Right cardiac atrium (tissue), 5 donors: ENCODE measurements around the gene NELL1. TPM values are rescaled to one million over a fixed set of nuclear protein-coding genes. Genes with fewer than 3 reads are reported as not detected.

ENCODE experiments used
- ATAC-seq, 2 donors: fragments of 200-7000 bp; cut with Tn5 transposase; one replicate each; pipeline versions ENCODE4 v1.8.0 to v1.9.1; 2020; ENCODE audit warnings: moderate library complexity in 2 of 2, mild to moderate bottlenecking in 1 of 2
- DNase-seq, 3 donors: peaks; one replicate each; pipeline ENCODE4 v3.0.0-alpha.2; 2020
- H3K27ac ChIP-seq: one replicate; pipeline ENCODE4 v1.5.1; 2013; ENCODE audit warnings: mild to moderate bottlenecking, low read length, control low read depth, moderate library complexity
- H3K27me3 ChIP-seq: one replicate; pipeline ENCODE4 v1.6.1; 2013; ENCODE audit not compliant: control insufficient read depth, insufficient read depth
- H3K4me1 ChIP-seq: one replicate; pipeline ENCODE4 v1.6.1; 2013; ENCODE audit warnings: low read length; ENCODE audit not compliant: control insufficient read depth, insufficient read depth
- H3K4me3 ChIP-seq: one replicate; pipeline ENCODE4 v1.5.1; 2013; ENCODE audit warnings: low read length, control low read depth
- H3K9me3 ChIP-seq: one replicate; pipeline ENCODE4 v1.6.1; 2013; ENCODE audit warnings: low read length; ENCODE audit not compliant: control insufficient read depth
- WGBS: extraction: QIAGEN DNeasy Blood & Tissue Kit; methylation state at CpG from one replicate; pipeline ENCODE4 v1.1.7; 2013; 5-methylcytosine and 5-hydroxymethylcytosine counted together
- intact Hi-C, 4 donors: fragments of 100-400 bp; cut with DNase I; formaldehyde crosslinking; loops; one replicate each; pipeline versions ENCODE4 v1.11.0 to v1.14.0; 2022 to 2023
- polyA plus RNA-seq: library from polyadenylated mRNA; stranded (reverse); fragments of 200-250 nt; gene quantifications from one replicate; pipeline ENCODE4 v1.2.3, GENCODE V29; 2013
- total RNA-seq, 4 donors: library from RNA; stranded (reverse); fragmentation: NEBNext Ultra II Directional; extraction: Animal tissue kit (Norgen Biotek cat#: 25700); gene quantifications; one replicate each; pipeline ENCODE4 v1.2.1, GENCODE V29; 2021
- donor health status: healthy with polysubstance abuse.
- donor health status: DM: no; HTN: yes; CAD: no.
- donor health status: DM: no; HTN: no; CAD: no.
- donor health status: DM: no; HTN: yes; CAD: no; lungs with severe emphysema.
- donor health status: DM: yes; HTN: yes; CAD: no.

NELL1 gene
- total and polyA plus RNA-seq, 5 donors, result 0.09 to 0.22 TPM; not detected in 3

DNA sequence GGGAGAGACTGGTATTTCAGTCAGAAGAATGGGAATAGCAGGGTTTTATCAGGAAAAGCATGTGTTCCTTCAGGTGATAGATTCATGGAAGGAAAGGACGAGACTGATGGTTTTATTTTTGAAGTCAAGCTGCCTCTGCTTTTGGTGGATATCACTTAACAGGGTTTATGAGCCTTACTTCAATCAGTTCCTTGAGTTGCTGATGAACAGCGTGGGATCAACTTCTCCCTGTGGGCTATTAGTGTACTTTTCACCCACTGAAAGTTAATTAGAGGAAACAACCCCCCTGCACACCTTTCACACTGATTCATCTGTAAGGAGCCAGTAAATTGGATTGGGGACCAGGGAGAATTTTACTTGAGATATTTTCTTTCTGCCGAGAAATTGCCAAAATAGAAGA, 479.0 kb downstream of the NELL1 start:
- WGBS, result 73% methylated on average over 3 of the region's 3 CpGs
- DNase-seq, result no peak
- Histone ChIP-seq H3K4me1 (no peaks in the 10 kb centered on the region), H3K27me3 (peaks cover 1% of the 10 kb centered on the region), H3K4me3 (no peak overlapping the region), H3K27ac (no peak overlapping the region), H3K9me3 (no peaks in the 10 kb centered on the region)
- intact Hi-C loops, result no loop called here
- ATAC-seq, result no peak

DNA sequence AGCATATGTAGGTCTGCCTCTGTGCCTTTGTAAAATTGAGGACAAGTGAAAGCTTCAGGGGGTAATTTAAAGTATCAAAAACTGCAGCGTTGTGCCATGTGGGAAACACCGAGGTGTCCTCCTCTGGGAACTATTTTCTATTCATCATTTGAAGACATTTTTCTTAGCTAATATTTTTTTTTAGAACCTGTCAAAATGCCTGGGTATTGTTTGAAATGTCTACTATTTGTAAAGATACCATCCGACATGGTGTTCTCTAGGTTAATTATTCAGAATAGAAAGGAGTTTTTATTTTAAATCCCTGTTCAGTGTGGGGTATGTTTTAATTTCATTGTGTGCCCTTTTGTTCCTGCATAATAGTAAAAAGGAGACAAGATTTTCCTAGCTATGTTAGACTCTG, 490.8 kb downstream of the NELL1 start:
- no peak overlapping the region for H3K4me3 ChIP-seq
- H3K4me1 ChIP-seq, result no peaks in the 10 kb centered on the region
- intact Hi-C loops, result no loop called here
- 83% methylated on average over 3 of the region's 3 CpGs for WGBS
- no peaks in the 10 kb centered on the region for H3K27me3 ChIP-seq
- ATAC-seq (no peak), DNase-seq (no peak)
- no peaks in the 10 kb centered on the region for H3K9me3 ChIP-seq
- no peak overlapping the region for H3K27ac ChIP-seq

DNA sequence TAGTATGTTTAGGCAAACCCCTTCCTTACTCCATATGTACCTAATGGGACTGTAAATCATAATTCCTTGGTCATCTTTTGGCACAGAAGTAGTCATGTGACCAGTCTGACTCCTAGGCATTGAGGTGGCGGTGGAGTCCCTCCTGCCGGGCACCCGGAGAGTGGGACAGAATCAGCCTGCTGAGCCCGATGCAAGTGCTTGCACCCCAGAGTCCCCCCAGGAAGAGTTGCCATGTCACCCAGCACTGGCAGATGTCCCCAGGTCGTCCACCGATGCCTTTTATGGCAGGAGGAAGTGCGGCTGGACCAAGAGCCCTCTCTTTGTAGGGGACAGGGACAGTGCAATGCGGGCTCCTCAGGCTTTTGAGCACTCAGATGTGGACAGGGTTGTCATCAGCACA, 500.3 kb downstream of the NELL1 start:
- H3K9me3 ChIP-seq, result no peaks in the 10 kb centered on the region
- H3K4me3 ChIP-seq, result no peak overlapping the region
- ATAC-seq (no peak), DNase-seq (no peak)
- H3K27me3 ChIP-seq, result no peaks in the 10 kb centered on the region
- H3K27ac ChIP-seq, result no peak overlapping the region
- WGBS, result 84% methylated on average over 8 of the region's 8 CpGs
- no peaks in the 10 kb centered on the region for H3K4me1 ChIP-seq
- intact Hi-C loops, result no loop called here

DNA sequence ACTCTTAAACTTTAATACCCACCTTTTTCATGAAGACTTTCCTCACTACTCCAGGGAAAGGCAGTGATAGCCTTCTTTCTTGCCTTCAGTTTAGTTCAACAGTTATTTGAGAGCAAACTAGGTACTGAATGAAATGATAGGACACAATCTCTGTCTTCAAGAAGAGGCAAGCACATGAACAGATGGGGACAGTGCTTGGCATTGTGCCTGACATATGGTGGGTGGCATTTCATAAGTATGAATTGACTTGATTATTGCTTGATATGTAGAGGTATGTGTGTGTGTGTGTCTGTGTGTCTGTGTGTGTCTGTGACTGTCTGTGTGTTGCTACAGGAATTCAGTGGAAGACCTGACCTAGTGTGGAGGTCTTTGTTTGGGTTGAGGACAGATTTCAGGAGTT, 504.1 kb downstream of the NELL1 start:
- DNase-seq, result no peak
- no peak for ATAC-seq

DNA sequence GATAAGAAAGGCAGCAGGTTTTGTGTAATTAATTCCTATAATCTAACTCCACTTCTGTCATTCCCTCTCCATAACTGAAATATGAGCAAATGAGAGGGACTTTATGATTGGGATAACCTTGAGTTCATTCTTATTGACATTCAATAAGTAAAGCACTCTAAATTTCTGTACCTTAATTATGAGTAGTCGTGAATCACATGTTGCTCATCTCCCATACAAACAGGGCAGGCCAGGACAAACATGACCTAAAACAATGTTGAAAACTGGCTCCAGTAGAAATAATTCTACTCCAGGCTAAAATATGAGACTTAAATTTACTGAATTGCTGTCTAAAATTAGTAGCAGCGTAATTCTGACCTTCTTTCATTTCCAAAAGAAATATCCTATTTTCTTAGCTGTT, 505.4 kb downstream of the NELL1 start:
- DNase-seq, result no peak
- Histone ChIP-seq H3K9me3 (no peaks in the 10 kb centered on the region), H3K27ac (no peak overlapping the region), H3K27me3 (no peaks in the 10 kb centered on the region), H3K4me3 (no peak overlapping the region), H3K4me1 (no peaks in the 10 kb centered on the region)
- no peak for ATAC-seq
- intact Hi-C loops, result no loop called here
- 83% methylated on average over 2 of the region's 2 CpGs for WGBS

More for the DNA sequence above, 504.1 kb downstream of the NELL1 start:
- no peaks in the 10 kb centered on the region for H3K4me1 ChIP-seq
- H3K27me3 ChIP-seq, result no peaks in the 10 kb centered on the region
- no peaks in the 10 kb centered on the region for H3K9me3 ChIP-seq
- intact Hi-C loops, result no loop called here
- H3K4me3 ChIP-seq, result no peak overlapping the region
- H3K27ac ChIP-seq, result no peak overlapping the region

DNA sequence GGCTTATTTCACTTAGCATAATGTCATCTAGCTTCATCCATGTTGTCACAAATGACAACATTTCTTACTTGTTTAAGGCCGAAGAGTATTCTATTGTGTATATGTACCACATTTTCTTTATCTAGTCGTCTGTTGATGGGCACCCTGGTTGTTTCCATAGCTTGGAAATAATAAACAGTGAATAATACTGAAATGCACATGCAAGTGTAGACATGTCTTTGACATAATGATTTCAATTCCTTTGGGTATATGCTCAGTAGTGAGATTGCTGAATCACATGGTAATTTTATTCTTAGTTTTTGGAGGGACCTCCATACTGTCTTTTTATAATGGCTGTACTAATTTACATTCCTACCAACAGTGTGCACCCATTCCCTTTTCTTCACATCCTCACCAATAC, 508.0 kb downstream of the NELL1 start:
- intact Hi-C loops, result no loop called here
- Histone ChIP-seq H3K27me3 (no peaks in the 10 kb centered on the region), H3K27ac (no peak overlapping the region), H3K4me3 (no peak overlapping the region), H3K9me3 (no peaks in the 10 kb centered on the region), H3K4me1 (no peaks in the 10 kb centered on the region)
- DNase-seq (no peak), ATAC-seq (no peak)
- WGBS, result 60% methylated on average over 2 of the region's 2 CpGs

DNA sequence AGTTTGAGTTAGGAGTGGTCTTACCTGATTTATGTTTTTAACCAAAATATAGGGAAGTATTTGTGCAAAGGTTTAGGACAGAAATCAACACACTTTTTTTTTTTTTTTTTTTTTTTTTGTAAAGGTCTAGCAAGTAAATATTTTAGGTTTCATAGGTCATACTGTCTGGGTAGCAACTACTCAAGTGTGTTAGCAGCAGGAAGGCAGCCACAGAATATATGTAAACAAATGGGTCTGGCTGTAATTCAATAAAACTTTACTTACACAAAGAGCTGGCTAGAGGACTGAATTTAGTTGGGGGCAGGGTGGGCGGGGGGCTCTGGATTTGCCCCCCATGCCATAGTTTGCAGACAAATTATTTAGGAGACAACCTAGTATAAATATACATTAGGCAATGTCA, 510.4 kb downstream of the NELL1 start:
- no peaks in the 10 kb centered on the region for H3K27me3 ChIP-seq
- H3K27ac ChIP-seq, result no peak overlapping the region
- H3K9me3 ChIP-seq, result no peaks in the 10 kb centered on the region
- intact Hi-C loops, result no loop called here
- H3K4me3 ChIP-seq, result no peak overlapping the region
- DNase-seq (no peak), ATAC-seq (no peak)
- no peaks in the 10 kb centered on the region for H3K4me1 ChIP-seq
- 81% methylated on average over 1 of the region's 1 CpG for WGBS

DNA sequence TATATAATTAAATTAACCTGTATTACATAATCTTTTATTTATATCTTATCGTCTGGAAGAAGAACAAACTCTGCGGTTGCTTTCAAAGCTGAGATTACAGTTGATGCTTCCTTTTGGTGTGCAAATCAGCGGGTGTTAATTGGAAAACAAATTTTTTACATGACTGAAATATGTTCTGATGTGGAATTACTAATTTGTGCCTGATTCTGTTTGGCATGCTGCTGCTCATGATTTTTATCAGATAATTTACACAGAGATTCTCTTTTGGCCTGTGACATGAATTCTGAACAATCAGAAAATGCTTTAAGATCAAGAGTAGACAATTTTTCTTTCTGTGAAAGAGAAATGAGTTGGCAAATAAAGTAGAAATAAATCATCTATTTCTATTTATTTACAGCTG, 510.8 kb downstream of the NELL1 start:
- Histone ChIP-seq H3K4me3 (no peak overlapping the region), H3K27me3 (no peaks in the 10 kb centered on the region), H3K4me1 (no peaks in the 10 kb centered on the region), H3K27ac (no peak overlapping the region), H3K9me3 (no peaks in the 10 kb centered on the region)
- no peak for ATAC-seq
- WGBS, result 64% methylated on average over 3 of the region's 3 CpGs
- intact Hi-C loops, result no loop called here
- no peak for DNase-seq

DNA sequence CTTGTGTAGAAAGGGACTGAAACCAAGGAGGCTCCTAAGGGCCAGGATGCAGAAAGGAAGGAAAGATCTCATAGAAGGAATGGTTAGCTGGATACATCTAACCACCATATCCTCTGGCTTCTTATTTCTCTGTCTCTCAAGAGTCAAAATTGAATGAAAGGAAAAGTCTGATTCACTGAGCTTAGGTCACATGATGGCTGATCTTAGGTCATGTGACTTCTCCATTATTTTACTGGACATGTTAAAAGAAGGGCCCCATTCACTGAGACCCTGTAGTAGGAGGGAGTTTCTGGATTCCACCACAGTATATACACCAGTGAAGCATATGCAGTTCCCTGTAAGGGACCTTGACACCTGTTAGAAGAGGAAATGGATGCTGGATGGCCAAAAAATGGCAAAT, 516.6 kb downstream of the NELL1 start:
- Histone ChIP-seq H3K27me3 (no peaks in the 10 kb centered on the region), H3K4me3 (no peak overlapping the region), H3K27ac (no peak overlapping the region), H3K9me3 (no peaks in the 10 kb centered on the region), H3K4me1 (no peaks in the 10 kb centered on the region)
- intact Hi-C loops, result no loop called here
- no peak for ATAC-seq
- no peak for DNase-seq

DNA sequence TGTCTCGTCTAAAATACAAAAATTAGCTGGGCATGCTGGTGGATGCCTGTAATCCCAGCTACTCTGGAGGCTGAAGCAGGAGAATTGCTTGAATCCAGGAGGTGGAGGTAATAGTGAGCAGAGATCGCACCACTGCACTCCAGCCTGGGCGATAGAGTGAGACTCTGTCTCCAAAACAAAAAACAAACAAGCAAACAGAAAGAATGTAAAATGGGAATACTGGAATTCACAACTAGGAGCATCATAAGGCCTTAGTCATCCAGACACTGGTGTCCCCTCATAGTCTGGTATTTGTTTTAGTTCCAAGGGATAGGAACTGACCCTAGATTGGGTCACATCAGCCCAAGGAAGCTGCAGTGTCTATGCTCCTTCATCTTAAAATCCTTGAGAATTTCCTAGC, 520.8 kb downstream of the NELL1 start:
- no peaks in the 10 kb centered on the region for H3K9me3 ChIP-seq

DNA sequence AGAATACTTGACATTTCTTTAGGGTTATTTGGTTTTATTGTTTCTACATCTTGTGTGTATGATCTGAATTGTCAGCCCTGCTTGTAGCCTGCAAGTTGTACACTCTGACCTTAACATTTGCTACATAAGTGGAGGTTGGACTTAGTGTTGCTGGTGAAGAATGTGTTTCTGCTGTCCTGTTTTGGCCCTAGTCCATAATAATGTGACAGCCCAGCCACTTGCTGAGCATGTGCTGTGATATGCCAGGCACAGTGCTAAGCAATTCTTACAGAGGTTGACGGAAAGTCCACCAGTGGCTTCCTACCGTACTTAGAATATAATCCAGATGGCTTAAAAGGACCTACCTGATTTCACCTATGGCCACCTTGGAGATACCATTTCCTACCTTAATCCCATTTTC, 526.6 kb downstream of the NELL1 start:
- no peaks in the 10 kb centered on the region for H3K27me3 ChIP-seq
- H3K9me3 ChIP-seq, result no peaks in the 10 kb centered on the region
- DNase-seq, result no peak
- WGBS, result 34% methylated on average over 2 of the region's 2 CpGs
- no peak overlapping the region for H3K4me3 ChIP-seq
- H3K27ac ChIP-seq, result no peak overlapping the region
- peak in 1 of 2 donors; percentile 77 for ATAC-seq
- H3K4me1 ChIP-seq, result no peaks in the 10 kb centered on the region
- intact Hi-C loops, result no loop called here

More for the DNA sequence above, 520.8 kb downstream of the NELL1 start:
- no peak for DNase-seq
- Histone ChIP-seq H3K27me3 (no peaks in the 10 kb centered on the region), H3K4me1 (no peaks in the 10 kb centered on the region), H3K27ac (no peak overlapping the region), H3K4me3 (no peak overlapping the region)
- no peak for ATAC-seq
- intact Hi-C loops, result no loop called here
- 85% methylated on average over 3 of the region's 3 CpGs for WGBS

DNA sequence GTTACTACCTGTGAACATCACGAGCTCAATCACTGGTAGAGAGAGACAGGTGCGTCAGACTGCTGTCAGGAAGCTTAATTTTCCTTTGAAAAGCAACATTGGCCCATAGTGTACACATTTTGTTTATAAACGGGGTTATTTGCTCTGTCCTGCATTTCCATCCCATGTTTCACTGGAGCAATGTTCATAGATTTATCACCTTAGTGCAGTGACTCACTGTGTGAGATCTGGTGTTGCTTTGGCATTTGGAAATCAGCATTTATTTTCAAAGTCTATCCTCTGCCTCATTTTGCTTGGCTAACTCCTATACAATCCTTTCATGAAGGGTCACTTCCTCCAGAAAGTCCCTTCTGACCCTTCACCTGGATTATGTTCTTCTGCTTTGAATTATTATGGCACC, 529.1 kb downstream of the NELL1 start:
- no peaks in the 10 kb centered on the region for H3K27me3 ChIP-seq
- H3K4me3 ChIP-seq, result no peak overlapping the region
- ATAC-seq, result no peak
- 71% methylated on average over 3 of the region's 3 CpGs for WGBS
- no peak for DNase-seq
- no peak overlapping the region for H3K27ac ChIP-seq
- H3K4me1 ChIP-seq, result no peaks in the 10 kb centered on the region
- intact Hi-C loops, result no loop called here
- no peaks in the 10 kb centered on the region for H3K9me3 ChIP-seq
